Prostate gland (tissue), 2 donors: ENCODE results near the gene AQP10. TPM values are rescaled to one million over a fixed set of nuclear protein-coding genes. Genes with fewer than 3 reads are reported as not detected.
"Not testable (repeated sequence)": the region's sequence is repeated elsewhere in the genome, so short reads cannot be mapped to it uniquely, and the experiment has no call there.

ENCODE experiments used
- DNase-seq: peaks from one replicate; pipeline ENCODE4 v3.0.0-alpha.2; 2019; ENCODE audit warnings: low spot score
- H3K27ac ChIP-seq, 2 donors: fragments of 200-600 bp; sonication (generic); 2 replicates each; pipeline ENCODE4 v1.5.1; 2017 to 2019
- H3K27me3 ChIP-seq: fragments of 200-600 bp; sonication (generic); replicated peaks from 2 replicates; pipeline ENCODE4 v1.5.1; 2019; ENCODE audit not compliant: insufficient read depth
- H3K36me3 ChIP-seq, 2 donors: fragments of 200-600 bp; sonication (generic); 1 replicate in 1 of 2; 2 replicates in 1 of 2; pipeline versions ENCODE4 v1.5.1 to v1.8.1; 2017 to 2019
- H3K4me1 ChIP-seq: fragments of 200-600 bp; sonication (generic); replicated peaks from 2 replicates; pipeline ENCODE4 v1.5.1; 2019
- H3K4me3 ChIP-seq, 2 donors: fragments of 200-600 bp; sonication (generic); 2 replicates each; pipeline ENCODE4 v1.5.1; 2017 to 2019
- H3K9me3 ChIP-seq: fragments of 200-600 bp; sonication (generic); 2 replicates; pipeline ENCODE4 v1.5.1; 2017
- CTCF ChIP-seq, 4 experiments: fragments of 200-600 bp in 2 of 4; fragments of 450-650 bp in 2 of 4; sonication (generic) in 2 of 4; IDR thresholded peaks; 1 replicate in 3 of 4; 2 replicates in 1 of 4; pipeline ENCODE4 v1.5.1; 2016 to 2019; ENCODE audit warnings: antibody characterized with exemption in 4 of 4, mild to moderate bottlenecking in 2 of 4, moderate library complexity in 2 of 4
- POLR2A ChIP-seq: fragments of 450-650 bp; IDR thresholded peaks from one replicate; pipeline ENCODE4 v1.6.1; 2016; ENCODE audit warnings: antibody characterized with exemption, mild to moderate bottlenecking
- POLR2AphosphoS5 ChIP-seq: sonication (generic); formaldehyde crosslinking; IDR thresholded peaks from one replicate; pipeline ENCODE4 v1.6.1; 2017; ENCODE audit warnings: antibody characterized with exemption
- whole genome bisulfite sequencing: methylation state at CpG from one replicate; pipeline ENCODE4 v1.1.5; 2018; 5-methylcytosine and 5-hydroxymethylcytosine counted together
- intact Hi-C: fragments of 100-400 bp; cut with DNase I; formaldehyde crosslinking; loops from one replicate; pipeline ENCODE4 v1.14.2; 2022
- total RNA-seq, 2 donors: library from RNA; depleted of rRNA; stranded (reverse); fragments of >200 nt; gene quantifications; one replicate each; pipeline ENCODE4 v1.1.0, GENCODE V29; 2016

Gene AQP10
- total RNA-seq, 2 donors from 2014 or later: 0.27 to 0.85 TPM

- no peak overlapping the region for H3K4me3 ChIP-seq
- peaks cover 0 to 3% of the 10 kb centered on the region in 2 donors for H3K36me3 ChIP-seq
- peak overlapping the region; percentile 72 to 96 for H3K27ac ChIP-seq
- peaks cover 8% of the 10 kb centered on the region for H3K4me1 ChIP-seq
- 36% methylated on average over 11 of the region's 11 CpGs for WGBS
- intact Hi-C loops: loop anchor here (10.0 kb wide), 1 partner anchor 140 kb away; the partner anchor contains the start of gene TPM3
- no peaks in the 10 kb centered on the region for H3K9me3 ChIP-seq
- TF ChIP-seq CTCF (IDR thresholded peaks at IDR 0.05) (peak; percentile 60 to 91 (median 88)), POLR2AphosphoS5 (no peak), POLR2A (no peak)
- peak; percentile 84 for DNase-seq
- no peaks in the 10 kb centered on the region for H3K27me3 ChIP-seq
Measured at GRCh38 chr1:154335025-154335714, 14.3 kb downstream of the AQP10 start.

GRCh38 chr1:154337253-154337894 lies 16.5 kb downstream of the AQP10 start:
- Histone ChIP-seq H3K4me3 (no peak overlapping the region), H3K36me3 (peaks cover 9 to 12% of the 10 kb centered on the region in 2 donors), H3K9me3 (no peaks in the 10 kb centered on the region), H3K27ac (peak overlapping the region; percentile 61 to 79), H3K4me1 (peaks cover 8% of the 10 kb centered on the region), H3K27me3 (no peaks in the 10 kb centered on the region)
- intact Hi-C loops: loop anchor here (10.0 kb wide), 1 partner anchor 143 kb away; the partner anchor contains the start of gene TPM3
- TF ChIP-seq POLR2AphosphoS5 (peak; percentile 65), CTCF (IDR thresholded peaks at IDR 0.05) (no peak)
- no peak for DNase-seq
- 81% methylated on average over 8 of the region's 8 CpGs for WGBS

- intact Hi-C loops: loop anchor here (10.0 kb wide), 1 partner anchor 144 kb away; the partner anchor contains the start of gene TPM3
- Histone ChIP-seq H3K4me1 (peaks cover 7% of the 10 kb centered on the region), H3K27me3 (no peaks in the 10 kb centered on the region), H3K4me3 (no peak overlapping the region), H3K9me3 (no peaks in the 10 kb centered on the region), H3K36me3 (peaks cover 22 to 24% of the 10 kb centered on the region in 2 donors), H3K27ac (peak overlapping the region in 1 of 2 donors; percentile 79)
- DNase-seq: no peak
- no peak for TF ChIP-seq POLR2AphosphoS5
- TF ChIP-seq POLR2A: no peak
- TF ChIP-seq CTCF (IDR thresholded peaks at IDR 0.05): no peak
- 93% methylated on average over 2 of the region's 2 CpGs for WGBS
Measured at GRCh38 chr1:154338875-154339274, 18.0 kb downstream of the AQP10 start.

- peaks cover 33 to 45% of the 10 kb centered on the region in 2 donors for H3K36me3 ChIP-seq
- intact Hi-C loops: loop anchor here (10.0 kb wide), 1 partner anchor 123 kb away; no protein-coding TSS in a partner anchor
- not testable (repeated sequence) for DNase-seq
Measured at GRCh38 chr1:154341366-154341765, 20.5 kb downstream of the AQP10 start.

GRCh38 chr1:154342132-154342531 lies 21.2 kb downstream of the AQP10 start:
- no peak overlapping the region for H3K27ac ChIP-seq
- H3K4me1 ChIP-seq: no peaks in the 10 kb centered on the region
- intact Hi-C loops: loop anchor here (10.0 kb wide), 1 partner anchor 123 kb away; no protein-coding TSS in a partner anchor
- no peak for DNase-seq
- 86% methylated on average over 7 of the region's 7 CpGs for WGBS
- H3K9me3 ChIP-seq: no peaks in the 10 kb centered on the region
- no peaks in the 10 kb centered on the region for H3K27me3 ChIP-seq
- peaks cover 35 to 47% of the 10 kb centered on the region in 2 donors for H3K36me3 ChIP-seq
- no peak overlapping the region for H3K4me3 ChIP-seq
- TF ChIP-seq POLR2A (no peak), POLR2AphosphoS5 (no peak), CTCF (IDR thresholded peaks at IDR 0.05) (no peak)

More at GRCh38 chr1:154341366-154341765, 20.5 kb downstream of the AQP10 start:
- WGBS: 94% methylated on average over 9 of the region's 9 CpGs
- not testable (repeated sequence) for H3K27ac ChIP-seq, H3K4me3 ChIP-seq, H3K4me1 ChIP-seq, H3K9me3 ChIP-seq, H3K27me3 ChIP-seq
